IMR-90 (cell line): ENCODE data around the gene HDAC5. TPM values are rescaled to one million over a fixed set of nuclear protein-coding genes. Genes with fewer than 3 reads are reported as not detected.

ENCODE experiments used
- ATAC-seq: fragments of 200-7000 bp; cut with Tn5 transposase; 2 replicates; pipeline ENCODE4 v1.9.1; 2020; ENCODE audit warnings: low read depth, mild to moderate bottlenecking, moderate library complexity
- BruUV-seq: library from RNA; stranded (reverse); fragments of 400-500 nt; replicated peaks from 2 replicates; lab custom pipeline; 2021; lab: Mats Ljungman, UMichigan
- CTCF ChIA-PET: fragments of 300-600 bp; formaldehyde crosslinking; extraction: SDS; loops from one replicate; lab custom pipeline; 2021; ENCODE audit warnings: antibody characterized with exemption; lab: Yijun Ruan, JAX
- POLR2A ChIA-PET: fragments of 300-600 bp; sonication (Branson Sonifier 250); formaldehyde crosslinking; loops from one replicate; lab custom pipeline; 2022; ENCODE audit warnings: antibody characterized with exemption; ENCODE audit not compliant: unreplicated experiment; lab: Charles Lee
- DNase-seq: peaks from one replicate; pipeline ENCODE4 v3.0.0; 2013
- H2AFZ ChIP-seq: replicated peaks from 2 replicates; pipeline ENCODE3; 2013; ENCODE audit warnings: low read length, mild to moderate bottlenecking; ENCODE audit not compliant: poor library complexity
- H2AK5ac ChIP-seq: 2 replicates; pipeline ENCODE4 v1.6.1; 2013; ENCODE audit warnings: low read depth, low read length, inconsistent platforms
- H2AK9ac ChIP-seq: replicated peaks from 2 replicates; pipeline ENCODE3; 2013; ENCODE audit warnings: mild to moderate bottlenecking, low read depth, low read length, moderate library complexity; ENCODE audit not compliant: poor library complexity
- H2BK120ac ChIP-seq: 2 replicates; pipeline ENCODE4 v1.6.1; 2013; ENCODE audit warnings: low read depth, low read length, inconsistent platforms
- H2BK15ac ChIP-seq: 3 replicates; pipeline ENCODE4 v1.6.1; 2013; ENCODE audit warnings: low read depth, low read length, inconsistent platforms
- H2BK20ac ChIP-seq: 2 replicates; pipeline ENCODE4 v1.6.1; 2013; ENCODE audit warnings: low read depth, mild to moderate bottlenecking, inconsistent platforms, low read length, moderate library complexity
- H2BK5ac ChIP-seq: 2 replicates; pipeline ENCODE4 v1.6.1; 2013; ENCODE audit warnings: mild to moderate bottlenecking, low read depth, low read length, inconsistent platforms; ENCODE audit not compliant: poor library complexity, severe bottlenecking
- H3K14ac ChIP-seq: replicated peaks from 2 replicates; pipeline ENCODE4 v1.6.1; 2013; ENCODE audit warnings: low read depth, low read length, inconsistent platforms
- H3K18ac ChIP-seq: 2 replicates; pipeline ENCODE4 v1.6.1; 2013; ENCODE audit warnings: low read depth, low read length, control low read depth
- H3K23ac ChIP-seq: 2 replicates; pipeline ENCODE4 v1.6.1; 2013; ENCODE audit warnings: low read depth, low read length, inconsistent platforms
- H3K27ac ChIP-seq: 2 replicates; pipeline ENCODE4 v1.5.1; 2013; ENCODE audit warnings: mild to moderate bottlenecking, control low read depth, low read length; ENCODE audit not compliant: insufficient read depth
- H3K27me3 ChIP-seq: 2 replicates; pipeline ENCODE4 v1.6.1; 2013; ENCODE audit warnings: low read length; ENCODE audit not compliant: control insufficient read depth, insufficient read depth
- H3K36me3 ChIP-seq: 2 replicates; pipeline ENCODE4 v1.6.1; 2013; ENCODE audit warnings: low read length, mixed read lengths; ENCODE audit not compliant: control insufficient read depth, insufficient read depth
- H3K4ac ChIP-seq: 2 replicates; pipeline ENCODE4 v1.6.1; 2013; ENCODE audit warnings: low read depth, low read length, inconsistent platforms
- H3K4me1 ChIP-seq: 2 replicates; pipeline ENCODE4 v1.6.1; 2013; ENCODE audit warnings: low read length, mixed read lengths; ENCODE audit not compliant: control insufficient read depth, insufficient read depth
- H3K4me2 ChIP-seq: 2 replicates; pipeline ENCODE4 v1.6.1; 2013; ENCODE audit warnings: low read depth, mild to moderate bottlenecking, control low read depth, low read length, moderate library complexity
- H3K4me3 ChIP-seq: 2 replicates; pipeline ENCODE4 v1.5.1; 2013; ENCODE audit warnings: low read depth, mild to moderate bottlenecking, control low read depth, low read length, moderate library complexity; ENCODE audit not compliant: insufficient read depth
- H3K56ac ChIP-seq: 2 replicates; pipeline ENCODE4 v1.6.1; 2013; ENCODE audit warnings: low read length, inconsistent platforms; ENCODE audit not compliant: insufficient read depth; ENCODE audit errors: extremely low read depth
- H3K79me1 ChIP-seq, 2 experiments: 2 replicates each; pipeline ENCODE4 v1.6.1; 2013; ENCODE audit warnings: low read length in 2 of 2, inconsistent platforms in 1 of 2, low read depth in 1 of 2
- H3K9ac ChIP-seq: 2 replicates; pipeline ENCODE4 v1.6.1; 2013; ENCODE audit warnings: low read depth, low read length, control low read depth
- H3K9me1 ChIP-seq: 2 replicates; pipeline ENCODE4 v1.6.1; 2013; ENCODE audit warnings: low read length, inconsistent platforms; ENCODE audit not compliant: insufficient read depth
- H3K9me3 ChIP-seq: 2 replicates; pipeline ENCODE4 v1.6.1; 2013; ENCODE audit warnings: low read length; ENCODE audit not compliant: control insufficient read depth, insufficient read depth
- H4K20me1 ChIP-seq: 2 replicates; pipeline ENCODE4 v1.6.1; 2013; ENCODE audit warnings: low read length, inconsistent platforms; ENCODE audit not compliant: insufficient read depth
- H4K5ac ChIP-seq: 2 replicates; pipeline ENCODE4 v1.6.1; 2013; ENCODE audit warnings: mild to moderate bottlenecking, low read depth, low read length, control low read depth
- H4K8ac ChIP-seq, 2 experiments: 2 replicates each; pipeline ENCODE4 v1.6.1; 2013; ENCODE audit warnings: low read depth in 2 of 2, low read length in 2 of 2, control low read depth in 1 of 2, inconsistent platforms in 1 of 2
- H4K91ac ChIP-seq: 2 replicates; pipeline ENCODE4 v1.6.1; 2013; ENCODE audit warnings: low read depth, low read length, inconsistent platforms; ENCODE audit not compliant: insufficient read depth
- CEBPB ChIP-seq: IDR thresholded peaks from 2 replicates; pipeline ENCODE4 v1.6.1; 2012; ENCODE audit warnings: low read depth, low read length, improper control_type of control experiment
- FOS ChIP-seq: fragments of 150-350 bp; IDR thresholded peaks from 2 replicates; pipeline ENCODE4 v1.6.1; 2016; ENCODE audit warnings: low read depth, low read length
- MAFK ChIP-seq: IDR thresholded peaks from 2 replicates; pipeline ENCODE4 v1.6.1; 2012; ENCODE audit warnings: low read depth, low read length, improper control_type of control experiment
- MXI1 ChIP-seq: IDR thresholded peaks from 2 replicates; pipeline ENCODE4 v1.6.1; 2012; ENCODE audit warnings: low read depth, mild to moderate bottlenecking, low read length, moderate library complexity, borderline replicate concordance
- NFE2L2 ChIP-seq: fragments of 150-350 bp; IDR thresholded peaks from 2 replicates; pipeline ENCODE4 v1.6.1; 2016; ENCODE audit warnings: low read depth, mild to moderate bottlenecking, low read length
- RCOR1 ChIP-seq: IDR thresholded peaks from 2 replicates; pipeline ENCODE4 v1.6.1; 2012; ENCODE audit warnings: mild to moderate bottlenecking, low read length, improper control_type of control experiment; ENCODE audit not compliant: insufficient replicate concordance
- RFX5 ChIP-seq: IDR thresholded peaks from 2 replicates; pipeline ENCODE4 v1.8.0; 2012; ENCODE audit warnings: low read depth, mild to moderate bottlenecking, low read length, moderate library complexity
- WGBS, 2 experiments: methylation state at CpG; one replicate each; pipeline versions ENCODE4 v1.1.5 to v1.1.7; 2013; ENCODE audit warnings: missing lambda C conversion rate in 2 of 2; ENCODE audit not compliant: insufficient read length in 1 of 2; ENCODE audit errors: extremely low coverage in 2 of 2; 5-methylcytosine and 5-hydroxymethylcytosine counted together
- dilution Hi-C: fragments of 300-500 bp; cut with HindIII; formaldehyde crosslinking; loops from one replicate; pipeline ENCODE4 v1.14.3; 2018; ENCODE audit warnings: low sequenced_read_pairs; ENCODE audit not compliant: unreplicated experiment
- in situ Hi-C: fragments of 300-500 bp; cut with MboI; formaldehyde crosslinking; loops from 3 replicates; pipeline ENCODE4 v1.14.3; 2019; ENCODE audit warnings: low sequenced_read_pairs, inconsistent platforms, mixed read lengths
- intact Hi-C: fragments of 100-400 bp; cut with micrococcal nuclease; formaldehyde crosslinking; loops from 2 replicates; pipeline ENCODE4 v1.10.0; 2022
- polyA plus RNA-seq, 3 experiments: library from polyadenylated mRNA; depleted of rRNA; stranded (reverse); fragments of >200 nt; gene quantifications; 2 replicates each; pipeline ENCODE4 v1.2.3, GENCODE V29; 2012; ENCODE audit warnings: low replicate concordance in 1 of 3
- total RNA-seq: library from RNA; depleted of rRNA; stranded (reverse); fragments of >200 nt; gene quantifications from 2 replicates; pipeline ENCODE4 v1.2.3, GENCODE V29; 2012
- TF ChIP-seq, protein P1 (sequence below): conservative IDR thresholded peaks from 2 replicates; pipeline ENCODE4 v1.5.1; 2012; ENCODE audit warnings: mild to moderate bottlenecking, low read depth, low read length, improper control_type of control experiment
- TF ChIP-seq, protein P2 (sequence below): fragments of 150-350 bp; IDR thresholded peaks from 2 replicates; pipeline ENCODE4 v1.6.1; 2017; ENCODE audit warnings: mild to moderate bottlenecking, antibody characterized with exemption, low read length, low read depth

HDAC5 gene
- total and polyA plus RNA-seq, 2 of the 4 experiments (the other 2 are of a cell fraction) = 47.0 to 61.3 TPM

DNA sequence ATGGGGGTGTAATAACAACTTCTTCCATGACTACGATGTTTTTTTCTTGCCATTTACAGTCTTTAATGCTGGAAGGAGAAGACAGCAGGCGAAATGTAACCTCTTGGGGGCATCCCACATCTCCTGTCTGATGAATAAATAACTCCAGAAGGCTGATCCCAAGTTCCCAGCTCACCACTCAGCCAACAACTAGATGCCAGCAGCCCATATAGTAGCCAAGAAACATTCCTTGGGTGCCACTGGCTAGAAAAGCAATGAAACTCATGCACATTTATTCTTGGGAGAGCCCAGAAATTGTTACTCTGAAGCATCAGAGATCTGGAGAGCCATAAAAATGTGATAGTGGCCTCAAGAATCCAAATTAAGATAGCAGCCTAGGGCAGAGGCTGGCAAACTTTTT is 86.0 kb downstream of the HDAC5 start:
- no peak overlapping the region for H3K56ac ChIP-seq
- H3K23ac ChIP-seq = no peak overlapping the region
- dilution Hi-C loops = no loop called here
- WGBS, 2 experiments = no CpG with 5 or more reads among the region's 2 CpGs
- H2BK5ac ChIP-seq = no peak overlapping the region
- intact Hi-C loops = no loop called here
- H2AFZ ChIP-seq = no peak overlapping the region
- no peak overlapping the region for H3K14ac ChIP-seq
- H3K4me2 ChIP-seq = no peak overlapping the region
- no peak overlapping the region for H2AK9ac ChIP-seq
- H2BK120ac ChIP-seq = no peak overlapping the region
- H3K27ac ChIP-seq = no peak overlapping the region
- peaks cover 37% of the 10 kb centered on the region for H4K20me1 ChIP-seq
- no peak overlapping the region for H3K18ac ChIP-seq
- H3K9me3 ChIP-seq = no peaks in the 10 kb centered on the region
- H2BK15ac ChIP-seq = no peak overlapping the region
- H4K5ac ChIP-seq = no peak overlapping the region
- H3K9me1 ChIP-seq = no peaks in the 10 kb centered on the region
- no TSS peak for BruUV-seq
- H2BK20ac ChIP-seq = no peak overlapping the region
- no peak for ATAC-seq
- no peak overlapping the region for H3K4ac ChIP-seq
- ChIA-PET POLR2A (no interaction called here), CTCF (interaction anchor here (0.6 kb wide), 1 partner anchor 77 kb away, joined by 3 read pairs; no protein-coding TSS in a partner anchor)
- H3K27me3 ChIP-seq = no peaks in the 10 kb centered on the region
- H4K8ac ChIP-seq = no peak overlapping the region
- H3K36me3 ChIP-seq = peaks cover 33% of the 10 kb centered on the region
- DNase-seq = no peak
- H4K91ac ChIP-seq = no peak overlapping the region
- peaks cover 3% of the 10 kb centered on the region; the same call in 1 of the 2 replicates for H3K4me1 ChIP-seq
- TF ChIP-seq CEBPB = no peak
- TF ChIP-seq FOS = no peak
- TF ChIP-seq, protein P1, sequence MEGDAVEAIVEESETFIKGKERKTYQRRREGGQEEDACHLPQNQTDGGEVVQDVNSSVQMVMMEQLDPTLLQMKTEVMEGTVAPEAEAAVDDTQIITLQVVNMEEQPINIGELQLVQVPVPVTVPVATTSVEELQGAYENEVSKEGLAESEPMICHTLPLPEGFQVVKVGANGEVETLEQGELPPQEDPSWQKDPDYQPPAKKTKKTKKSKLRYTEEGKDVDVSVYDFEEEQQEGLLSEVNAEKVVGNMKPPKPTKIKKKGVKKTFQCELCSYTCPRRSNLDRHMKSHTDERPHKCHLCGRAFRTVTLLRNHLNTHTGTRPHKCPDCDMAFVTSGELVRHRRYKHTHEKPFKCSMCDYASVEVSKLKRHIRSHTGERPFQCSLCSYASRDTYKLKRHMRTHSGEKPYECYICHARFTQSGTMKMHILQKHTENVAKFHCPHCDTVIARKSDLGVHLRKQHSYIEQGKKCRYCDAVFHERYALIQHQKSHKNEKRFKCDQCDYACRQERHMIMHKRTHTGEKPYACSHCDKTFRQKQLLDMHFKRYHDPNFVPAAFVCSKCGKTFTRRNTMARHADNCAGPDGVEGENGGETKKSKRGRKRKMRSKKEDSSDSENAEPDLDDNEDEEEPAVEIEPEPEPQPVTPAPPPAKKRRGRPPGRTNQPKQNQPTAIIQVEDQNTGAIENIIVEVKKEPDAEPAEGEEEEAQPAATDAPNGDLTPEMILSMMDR = no peak
- TF ChIP-seq RCOR1 = no peak
- TF ChIP-seq, protein P2, sequence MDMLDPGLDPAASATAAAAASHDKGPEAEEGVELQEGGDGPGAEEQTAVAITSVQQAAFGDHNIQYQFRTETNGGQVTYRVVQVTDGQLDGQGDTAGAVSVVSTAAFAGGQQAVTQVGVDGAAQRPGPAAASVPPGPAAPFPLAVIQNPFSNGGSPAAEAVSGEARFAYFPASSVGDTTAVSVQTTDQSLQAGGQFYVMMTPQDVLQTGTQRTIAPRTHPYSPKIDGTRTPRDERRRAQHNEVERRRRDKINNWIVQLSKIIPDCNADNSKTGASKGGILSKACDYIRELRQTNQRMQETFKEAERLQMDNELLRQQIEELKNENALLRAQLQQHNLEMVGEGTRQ = no peak
- no peak for TF ChIP-seq RFX5
- no peak for TF ChIP-seq NFE2L2
- no peak for TF ChIP-seq MXI1
- no peak for TF ChIP-seq MAFK
- H3K9ac ChIP-seq = no peak overlapping the region
- in situ Hi-C loops = no loop called here
- H3K4me3 ChIP-seq = no peak overlapping the region
- peaks cover 18 to 52% of the 10 kb centered on the region in 2 experiments for H3K79me1 ChIP-seq
- no peak overlapping the region for H2AK5ac ChIP-seq
